HepG2 (cell line): ENCODE results near the gene CAMK4. TPM values are rescaled to one million over a fixed set of nuclear protein-coding genes. Genes with fewer than 3 reads are reported as not detected.

Experiments used
- ATF4 ChIP-seq, 2 experiments: fragments of 450-650 bp in 1 of 2; sonication (generic) in 1 of 2; formaldehyde crosslinking; IDR thresholded peaks; 2 replicates each; pipeline versions ENCODE4 v1.5.0 to v1.8.0; 2020 to 2022; ENCODE audit warnings: mild to moderate bottlenecking in 1 of 2, missing genetic modification reagents in 1 of 2
- CENPT ChIP-seq: sonication (generic); formaldehyde crosslinking; IDR thresholded peaks from 2 replicates; pipeline ENCODE4 v1.8.0; 2022; ENCODE audit warnings: low read depth, mild to moderate bottlenecking, moderate library complexity, missing genetic modification reagents
- EEA1 ChIP-seq: sonication (generic); formaldehyde crosslinking; IDR thresholded peaks from 2 replicates; pipeline ENCODE4 v1.5.1; 2020; ENCODE audit warnings: mild to moderate bottlenecking, missing genetic modification reagents, borderline replicate concordance
- MED13 ChIP-seq: sonication (generic); formaldehyde crosslinking; IDR thresholded peaks from 2 replicates; pipeline ENCODE4 v1.5.0; 2020; ENCODE audit warnings: missing genetic modification reagents
- MIER2 ChIP-seq: IDR thresholded peaks from 2 replicates; pipeline ENCODE4 v1.6.1; 2016; ENCODE audit warnings: missing biosample characterization, missing genetic modification reagents
- MTA3 ChIP-seq: sonication (generic); formaldehyde crosslinking; IDR thresholded peaks from 2 replicates; pipeline ENCODE4 v1.4.0; 2020; ENCODE audit warnings: missing genetic modification reagents
- NFIC ChIP-seq: IDR thresholded peaks from 2 replicates; pipeline ENCODE4 v1.6.1; 2012; ENCODE audit warnings: mild to moderate bottlenecking, low read length, inconsistent platforms
- NR3C1 ChIP-seq: sonication (generic); formaldehyde crosslinking; IDR thresholded peaks from 2 replicates; pipeline ENCODE4 v1.4.0; 2020; ENCODE audit warnings: missing genetic modification reagents
- RBAK ChIP-seq: sonication (generic); formaldehyde crosslinking; IDR thresholded peaks from 2 replicates; pipeline ENCODE4 v1.5.1; 2020; ENCODE audit warnings: mild to moderate bottlenecking, missing genetic modification reagents
- TMF1 ChIP-seq: sonication (generic); formaldehyde crosslinking; IDR thresholded peaks from 2 replicates; pipeline ENCODE4 v1.8.1; 2022; ENCODE audit warnings: low read depth, missing genetic modification reagents
- ZNF180 ChIP-seq: sonication (generic); formaldehyde crosslinking; IDR thresholded peaks from 2 replicates; pipeline ENCODE4 v1.4.0; 2020; ENCODE audit warnings: low read depth, missing genetic modification reagents, borderline replicate concordance
- ZNF598 ChIP-seq: sonication (generic); formaldehyde crosslinking; IDR thresholded peaks from 2 replicates; pipeline ENCODE4 v1.5.1; 2020; ENCODE audit warnings: mild to moderate bottlenecking, missing genetic modification reagents, borderline replicate concordance
- ZNF629 ChIP-seq: sonication (generic); formaldehyde crosslinking; conservative IDR thresholded peaks from 2 replicates; pipeline ENCODE4 v1.5.0; 2020; ENCODE audit warnings: missing genetic modification reagents
- ZNF775 ChIP-seq: sonication (generic); formaldehyde crosslinking; IDR thresholded peaks from 2 replicates; pipeline ENCODE4 v1.4.0; 2020; ENCODE audit warnings: missing genetic modification reagents, mild to moderate bottlenecking, moderate library complexity, borderline replicate concordance
- ZSCAN12 ChIP-seq: sonication (generic); formaldehyde crosslinking; IDR thresholded peaks from 2 replicates; pipeline ENCODE4 v1.9.0; 2021; ENCODE audit warnings: mild to moderate bottlenecking, missing genetic modification reagents
- ZSCAN21 ChIP-seq: sonication (generic); formaldehyde crosslinking; IDR thresholded peaks from 2 replicates; pipeline ENCODE4 v1.8.0; 2022; ENCODE audit warnings: mild to moderate bottlenecking, missing genetic modification reagents, moderate library complexity, borderline replicate concordance
- ZZZ3 ChIP-seq: sonication (generic); formaldehyde crosslinking; IDR thresholded peaks from 2 replicates; pipeline ENCODE4 v1.4.0; 2020; ENCODE audit warnings: missing genetic modification reagents, mild to moderate bottlenecking, borderline replicate concordance
- polyA plus RNA-seq, 8 experiments: library from polyadenylated mRNA; depleted of rRNA in 3 of 8; stranded (reverse) in 7 of 8; unstranded in 1 of 8; fragments of >200 nt; fragmentation: Illumina TruSeq in 4 of 8; extraction: Trizol in 4 of 8; gene quantifications; 2 replicates each; pipeline versions ENCODE4 v1.2.1 to v1.2.3, GENCODE V29; 2011 to 2016; ENCODE audit warnings: low read depth in 4 of 8, missing spikeins in 1 of 8, mixed read lengths in 1 of 8; ENCODE audit not compliant: insufficient read depth in 1 of 8
- total RNA-seq, 5 experiments: library from RNA; depleted of rRNA; stranded (reverse); fragments of >200 nt; fragmentation: Illumina TruSeq; extraction: Trizol; gene quantifications; 2 replicates each; pipeline ENCODE4 v1.2.3, GENCODE V29; 2016; ENCODE audit warnings: low read depth in 1 of 5
- TF ChIP-seq, protein P1 (sequence below): sonication (generic); formaldehyde crosslinking; IDR thresholded peaks from 2 replicates; pipeline ENCODE4 v1.5.1; 2020; ENCODE audit warnings: missing genetic modification reagents, mild to moderate bottlenecking, borderline replicate concordance
- TF ChIP-seq, protein P2 (sequence below): sonication (generic); formaldehyde crosslinking; IDR thresholded peaks from 2 replicates; pipeline ENCODE4 v1.5.0; 2020; ENCODE audit warnings: missing genetic modification reagents
- TF ChIP-seq, protein P3 (sequence below): sonication (generic); formaldehyde crosslinking; IDR thresholded peaks from 2 replicates; pipeline ENCODE4 v1.4.0; 2020; ENCODE audit warnings: missing genetic modification reagents, low read depth, mild to moderate bottlenecking, borderline replicate concordance

Gene CAMK4
- total and polyA plus RNA-seq, 2 of the 13 experiments (the other 11 are each of a cell fraction or from before 2014, with no cell fraction given): not detected

DNA sequence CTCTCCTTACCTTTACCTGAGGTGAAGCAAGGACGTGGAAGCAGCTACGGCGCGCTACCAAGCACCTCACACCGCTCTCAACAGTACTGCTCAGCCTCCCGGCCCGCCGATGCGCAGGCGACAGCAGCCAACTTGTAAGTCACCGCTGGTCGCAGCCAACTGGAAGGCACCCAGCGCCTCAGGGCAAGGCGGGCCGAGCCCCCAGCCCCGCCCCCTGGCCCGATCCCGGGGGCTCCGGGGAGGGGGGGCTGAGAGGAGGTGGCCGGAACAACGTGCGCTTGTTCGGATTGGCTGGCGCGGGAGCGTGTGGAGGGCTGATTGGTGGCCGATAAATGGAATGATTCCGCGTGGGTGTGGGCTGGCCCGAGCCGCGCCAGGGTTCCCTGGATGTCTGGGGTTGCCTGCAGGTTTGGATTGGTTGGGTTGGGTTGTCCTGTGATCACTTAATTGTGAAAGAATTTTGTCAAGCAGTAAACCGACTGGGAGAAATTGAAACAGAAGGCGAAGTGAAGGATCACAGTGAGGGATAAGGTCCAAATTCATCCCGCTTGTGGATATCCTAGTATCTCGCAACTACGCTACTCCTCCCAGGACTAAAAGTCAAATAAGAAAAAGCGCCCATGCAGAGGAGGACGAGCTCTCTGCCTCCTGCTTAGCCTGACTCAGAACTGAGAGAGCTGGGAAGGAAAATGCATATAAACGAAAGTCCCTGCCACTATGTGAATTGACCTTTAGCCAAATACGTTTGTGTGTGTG is 288.4 kb downstream of the CAMK4 start, which contains the start of gene STARD4 (continued):
- TF ChIP-seq, protein P1, sequence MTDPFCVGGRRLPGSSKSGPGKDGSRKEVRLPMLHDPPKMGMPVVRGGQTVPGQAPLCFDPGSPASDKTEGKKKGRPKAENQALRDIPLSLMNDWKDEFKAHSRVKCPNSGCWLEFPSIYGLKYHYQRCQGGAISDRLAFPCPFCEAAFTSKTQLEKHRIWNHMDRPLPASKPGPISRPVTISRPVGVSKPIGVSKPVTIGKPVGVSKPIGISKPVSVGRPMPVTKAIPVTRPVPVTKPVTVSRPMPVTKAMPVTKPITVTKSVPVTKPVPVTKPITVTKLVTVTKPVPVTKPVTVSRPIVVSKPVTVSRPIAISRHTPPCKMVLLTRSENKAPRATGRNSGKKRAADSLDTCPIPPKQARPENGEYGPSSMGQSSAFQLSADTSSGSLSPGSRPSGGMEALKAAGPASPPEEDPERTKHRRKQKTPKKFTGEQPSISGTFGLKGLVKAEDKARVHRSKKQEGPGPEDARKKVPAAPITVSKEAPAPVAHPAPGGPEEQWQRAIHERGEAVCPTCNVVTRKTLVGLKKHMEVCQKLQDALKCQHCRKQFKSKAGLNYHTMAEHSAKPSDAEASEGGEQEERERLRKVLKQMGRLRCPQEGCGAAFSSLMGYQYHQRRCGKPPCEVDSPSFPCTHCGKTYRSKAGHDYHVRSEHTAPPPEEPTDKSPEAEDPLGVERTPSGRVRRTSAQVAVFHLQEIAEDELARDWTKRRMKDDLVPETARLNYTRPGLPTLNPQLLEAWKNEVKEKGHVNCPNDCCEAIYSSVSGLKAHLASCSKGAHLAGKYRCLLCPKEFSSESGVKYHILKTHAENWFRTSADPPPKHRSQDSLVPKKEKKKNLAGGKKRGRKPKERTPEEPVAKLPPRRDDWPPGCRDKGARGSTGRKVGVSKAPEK (CRISPR knock-in tag): no peak
- peak; percentile 89; the same call in 1 of the 2 replicates for TF ChIP-seq ZSCAN21
- TF ChIP-seq ATF4 (CRISPR knock-in tag; IDR thresholded peaks at IDR 0.05): no peak
- 0 out of 2 replicates have a peak, but pooled peaks have one; percentile 38 for TF ChIP-seq NFIC
- no peak for TF ChIP-seq MIER2
- TF ChIP-seq, protein P2, sequence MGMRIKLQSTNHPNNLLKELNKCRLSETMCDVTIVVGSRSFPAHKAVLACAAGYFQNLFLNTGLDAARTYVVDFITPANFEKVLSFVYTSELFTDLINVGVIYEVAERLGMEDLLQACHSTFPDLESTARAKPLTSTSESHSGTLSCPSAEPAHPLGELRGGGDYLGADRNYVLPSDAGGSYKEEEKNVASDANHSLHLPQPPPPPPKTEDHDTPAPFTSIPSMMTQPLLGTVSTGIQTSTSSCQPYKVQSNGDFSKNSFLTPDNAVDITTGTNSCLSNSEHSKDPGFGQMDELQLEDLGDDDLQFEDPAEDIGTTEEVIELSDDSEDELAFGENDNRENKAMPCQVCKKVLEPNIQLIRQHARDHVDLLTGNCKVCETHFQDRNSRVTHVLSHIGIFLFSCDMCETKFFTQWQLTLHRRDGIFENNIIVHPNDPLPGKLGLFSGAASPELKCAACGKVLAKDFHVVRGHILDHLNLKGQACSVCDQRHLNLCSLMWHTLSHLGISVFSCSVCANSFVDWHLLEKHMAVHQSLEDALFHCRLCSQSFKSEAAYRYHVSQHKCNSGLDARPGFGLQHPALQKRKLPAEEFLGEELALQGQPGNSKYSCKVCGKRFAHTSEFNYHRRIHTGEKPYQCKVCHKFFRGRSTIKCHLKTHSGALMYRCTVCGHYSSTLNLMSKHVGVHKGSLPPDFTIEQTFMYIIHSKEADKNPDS (CRISPR knock-in tag): 0 out of 2 replicates have a peak, but pooled peaks have one; percentile 45
- TF ChIP-seq ZZZ3: no peak
- peak; percentile 12; the same call in 1 of the 2 replicates for TF ChIP-seq ZNF598 (CRISPR knock-in tag)
- TF ChIP-seq MTA3 (CRISPR knock-in tag): no peak
- no peak; the same call in 1 of the 2 replicates for TF ChIP-seq ZNF775 (CRISPR knock-in tag)
- no peak for TF ChIP-seq CENPT (CRISPR knock-in tag)
- TF ChIP-seq TMF1 (CRISPR knock-in tag): peak; percentile 46; the same call in 1 of the 2 replicates
- TF ChIP-seq, protein P3, sequence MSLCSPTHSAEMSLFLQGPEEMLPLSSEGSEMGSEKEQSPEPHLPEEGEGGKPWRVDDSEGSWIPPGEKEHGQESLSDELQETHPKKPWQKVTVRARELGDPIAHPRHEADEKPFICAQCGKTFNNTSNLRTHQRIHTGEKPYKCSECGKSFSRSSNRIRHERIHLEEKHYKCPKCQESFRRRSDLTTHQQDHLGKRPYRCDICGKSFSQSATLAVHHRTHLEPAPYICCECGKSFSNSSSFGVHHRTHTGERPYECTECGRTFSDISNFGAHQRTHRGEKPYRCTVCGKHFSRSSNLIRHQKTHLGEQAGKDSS (CRISPR knock-in tag): peak; percentile 30; the same call in 1 of the 2 replicates
- TF ChIP-seq EEA1 (CRISPR knock-in tag): 0 out of 2 replicates have a peak, but pooled peaks have one; percentile 33
- TF ChIP-seq ZSCAN12 (CRISPR knock-in tag): no peak; the same call in 1 of the 2 replicates
- no peak for TF ChIP-seq ZNF629 (CRISPR knock-in tag)
- no peak; the same call in 1 of the 2 replicates for TF ChIP-seq RBAK (CRISPR knock-in tag)
- TF ChIP-seq MED13 (CRISPR knock-in tag): peak; percentile 89; the same call in 1 of the 2 replicates
- no peak for TF ChIP-seq NR3C1 (CRISPR knock-in tag)
- TF ChIP-seq ZNF180 (CRISPR knock-in tag): no peak
